DMS153 treated with DMSO at 0.1 percent for 48 hours (cell line): ENCODE results near the gene PAMR1.
"Not testable (repeated sequence)": the region's sequence is repeated elsewhere in the genome, so short reads cannot be mapped to it uniquely, and the experiment has no call there.

ENCODE experiments used
- DNase-seq: peaks from one replicate; lab custom pipeline; 2025; ENCODE audit not compliant: unreplicated experiment; lab: John Stamatoyannopoulos, UW

PAMR1 gene

GRCh38 chr11:35545391-35546003, 20.1 kb upstream of the PAMR1 start:
- DNase-seq, result no peak

- no peak for DNase-seq
Observed at GRCh38 chr11:35543481-35543880, 18.1 kb upstream of the PAMR1 start.

- DNase-seq, result no peak
Observed at GRCh38 chr11:35541621-35542375, 16.4 kb upstream of the PAMR1 start.

GRCh38 chr11:35540526-35540925, 15.1 kb upstream of the PAMR1 start:
- no peak for DNase-seq

GRCh38 chr11:35539781-35540281, 14.4 kb upstream of the PAMR1 start:
- no peak for DNase-seq

GRCh38 chr11:35539256-35539655, 13.8 kb upstream of the PAMR1 start:
- no peak for DNase-seq

GRCh38 chr11:35536470-35536869, 11.1 kb upstream of the PAMR1 start:
- DNase-seq, result no peak

GRCh38 chr11:35531246-35531645, 5.8 kb upstream of the PAMR1 start:
- no peak for DNase-seq

- no peak for DNase-seq
Observed at GRCh38 chr11:35529971-35530495, 4.6 kb upstream of the PAMR1 start.

GRCh38 chr11:35526370-35526792, 965 bp upstream of the PAMR1 start:
- no peak for DNase-seq

- no peak for DNase-seq
Observed at GRCh38 chr11:35524780-35525179, 636 bp downstream of the PAMR1 start.

GRCh38 chr11:35523861-35524260, 1.6 kb downstream of the PAMR1 start:
- DNase-seq, result no peak

GRCh38 chr11:35523331-35523768, 2.1 kb downstream of the PAMR1 start:
- DNase-seq, result no peak

GRCh38 chr11:35522091-35522490, 3.3 kb downstream of the PAMR1 start:
- not testable (repeated sequence) for DNase-seq

GRCh38 chr11:35520376-35520775, 5.0 kb downstream of the PAMR1 start:
- DNase-seq, result no peak

GRCh38 chr11:35518766-35519165, 6.7 kb downstream of the PAMR1 start:
- no peak for DNase-seq

GRCh38 chr11:35517481-35517880, 7.9 kb downstream of the PAMR1 start:
- DNase-seq, result no peak

GRCh38 chr11:35516403-35516802, 9.0 kb downstream of the PAMR1 start:
- no peak for DNase-seq

- DNase-seq, result no peak
Observed at GRCh38 chr11:35515224-35515623, 10.2 kb downstream of the PAMR1 start.

- DNase-seq, result no peak
Observed at GRCh38 chr11:35514481-35514880, 10.9 kb downstream of the PAMR1 start.

GRCh38 chr11:35511666-35512065, 13.8 kb downstream of the PAMR1 start:
- DNase-seq, result no peak

- no peak for DNase-seq
Observed at GRCh38 chr11:35507688-35508087, 17.7 kb downstream of the PAMR1 start.
